Measurements from ENCODE around the gene JMJD6. TPM values are rescaled to one million over a fixed set of nuclear protein-coding genes. Genes with fewer than 3 reads are reported as not detected.
A peak's percentile ranks its signal among the peaks of the same experiment; 100 is the strongest.
"Not testable (repeated sequence)": the region's sequence is repeated elsewhere in the genome, so short reads cannot be mapped to it uniquely, and the experiment has no call there.

The JMJD6 gene
- total RNA-seq, 2 experiments from 2014 or later = 77.9 to 80.3 TPM

DNA sequence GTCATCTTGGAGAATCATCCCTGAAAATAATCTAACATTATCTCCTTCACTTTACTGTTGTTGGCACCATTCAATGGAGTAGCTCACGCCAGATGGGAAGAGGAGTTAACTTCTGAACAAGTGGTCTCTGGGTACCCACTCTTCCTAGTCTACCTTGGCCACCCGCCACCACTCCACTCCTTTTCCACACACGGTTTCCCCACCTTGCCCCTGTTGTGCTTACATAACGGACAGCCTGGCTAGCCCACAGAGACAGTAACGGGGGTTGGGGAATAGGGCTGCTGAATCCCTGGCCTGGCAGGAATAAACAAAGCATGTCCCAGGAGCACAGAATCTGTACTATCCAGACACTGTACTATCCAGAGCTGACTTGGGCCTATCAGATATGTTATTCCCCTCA is 12.1 kb downstream of the JMJD6 start:
- Mint-ChIP-seq H3K4me1 (ENCODE audit: low read depth) (peaks cover 66% of the 10 kb centered on the region), H3K36me3 (ENCODE audit: low read depth) (peaks cover 51% of the 10 kb centered on the region)

DNA sequence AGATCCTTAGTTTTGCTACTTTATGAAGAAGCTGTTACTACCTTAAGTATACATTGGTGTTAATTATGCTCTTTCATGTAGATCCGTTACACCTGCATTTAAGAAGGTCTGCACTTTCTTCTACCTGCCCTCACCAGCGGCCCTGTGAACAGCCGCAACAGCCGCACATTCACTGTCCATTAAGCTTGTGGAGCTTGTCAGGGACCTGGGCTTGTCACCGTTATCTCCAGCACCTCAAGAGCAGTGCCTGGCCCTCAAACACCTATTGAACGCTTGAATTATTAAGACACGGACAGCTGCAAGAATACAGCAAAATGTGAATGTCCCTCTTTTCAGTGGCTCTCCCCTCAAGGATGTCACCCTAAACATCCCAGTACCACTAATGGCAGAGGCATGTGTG is 12.6 kb downstream of the JMJD6 start:
- Mint-ChIP-seq H3K27ac (peak overlapping the region; percentile 1), H3K27me3 (no peaks in the 10 kb centered on the region), H3K36me3 (ENCODE audit: low read depth) (peaks cover 47% of the 10 kb centered on the region), H3K9me3 (no peaks in the 10 kb centered on the region), H3K4me3 (no peak overlapping the region), H3K4me1 (ENCODE audit: low read depth) (peaks cover 64% of the 10 kb centered on the region)
- intact Hi-C loops (cut with micrococcal nuclease) = no loop called here
- POLR2A ChIA-PET = interaction anchor here (0.6 to 10.1 kb wide), 6 partner anchors 9 to 749 kb away, joined by 3 to 111 read pairs (median 4); partner anchors contain the start of genes JMJD6, METTL23, MFSD11 and SRSF2
- no peak for DNase-seq
- CTCF ChIA-PET = interaction anchor here (0.7 to 6.8 kb wide), 25 partner anchors 9 to 343 kb away, joined by 3 to 83 read pairs (median 5); partner anchors contain the start of genes JMJD6, METTL23 and MFSD11
- TF ChIP-seq, protein P1, sequence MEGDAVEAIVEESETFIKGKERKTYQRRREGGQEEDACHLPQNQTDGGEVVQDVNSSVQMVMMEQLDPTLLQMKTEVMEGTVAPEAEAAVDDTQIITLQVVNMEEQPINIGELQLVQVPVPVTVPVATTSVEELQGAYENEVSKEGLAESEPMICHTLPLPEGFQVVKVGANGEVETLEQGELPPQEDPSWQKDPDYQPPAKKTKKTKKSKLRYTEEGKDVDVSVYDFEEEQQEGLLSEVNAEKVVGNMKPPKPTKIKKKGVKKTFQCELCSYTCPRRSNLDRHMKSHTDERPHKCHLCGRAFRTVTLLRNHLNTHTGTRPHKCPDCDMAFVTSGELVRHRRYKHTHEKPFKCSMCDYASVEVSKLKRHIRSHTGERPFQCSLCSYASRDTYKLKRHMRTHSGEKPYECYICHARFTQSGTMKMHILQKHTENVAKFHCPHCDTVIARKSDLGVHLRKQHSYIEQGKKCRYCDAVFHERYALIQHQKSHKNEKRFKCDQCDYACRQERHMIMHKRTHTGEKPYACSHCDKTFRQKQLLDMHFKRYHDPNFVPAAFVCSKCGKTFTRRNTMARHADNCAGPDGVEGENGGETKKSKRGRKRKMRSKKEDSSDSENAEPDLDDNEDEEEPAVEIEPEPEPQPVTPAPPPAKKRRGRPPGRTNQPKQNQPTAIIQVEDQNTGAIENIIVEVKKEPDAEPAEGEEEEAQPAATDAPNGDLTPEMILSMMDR (IDR thresholded peaks at IDR 0.05) = no peak
- no peak for ATAC-seq

More for the DNA sequence above, 12.1 kb downstream of the JMJD6 start:
- intact Hi-C loops (cut with micrococcal nuclease) = no loop called here
- Mint-ChIP-seq H3K9me3 (no peaks in the 10 kb centered on the region), H3K27me3 (no peaks in the 10 kb centered on the region), H3K4me3 (no peak overlapping the region), H3K27ac (peak overlapping the region; percentile 1)
- ChIA-PET POLR2A (interaction anchor here (0.7 to 10.1 kb wide), 6 partner anchors 13 to 157 kb away, joined by 3 to 111 read pairs (median 5); partner anchors contain the start of genes JMJD6, METTL23, MFSD11 and SRSF2), CTCF (interaction anchor here (0.6 to 6.8 kb wide), 20 partner anchors 11 to 342 kb away, joined by 3 to 83 read pairs (median 6); partner anchors contain the start of genes JMJD6, METTL23 and MFSD11)
- TF ChIP-seq, protein P1 (IDR thresholded peaks at IDR 0.05) = no peak
- ATAC-seq (no peak), DNase-seq (no peak)

DNA sequence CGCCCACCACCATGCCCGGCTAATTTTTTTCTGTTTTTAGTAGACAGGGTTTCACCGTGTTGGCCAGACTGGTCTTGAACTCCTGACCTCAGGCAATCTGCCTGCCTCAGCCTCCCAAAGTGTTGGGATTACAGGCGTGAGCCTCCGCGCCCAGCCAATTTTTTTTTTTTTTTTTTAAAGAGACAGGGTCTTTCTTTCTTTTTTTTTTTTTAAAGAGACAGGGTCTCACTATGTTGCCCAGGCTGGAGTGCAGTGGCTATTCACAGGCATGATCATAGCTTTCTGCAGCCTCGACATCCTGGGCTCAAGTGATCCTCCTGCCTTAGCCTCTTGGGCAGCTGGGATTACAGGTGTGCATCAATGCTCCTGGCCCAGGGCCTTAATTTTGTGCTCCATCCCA is 14.1 kb downstream of the JMJD6 start:
- CTCF ChIA-PET = interaction anchor here (0.8 to 6.8 kb wide), 10 partner anchors 9 to 344 kb away, joined by 3 to 83 read pairs (median 6); partner anchors contain the start of genes JMJD6 and METTL23
- intact Hi-C loops (cut with micrococcal nuclease); DNase-seq; H3K4me3 Mint-ChIP-seq; H3K9me3 Mint-ChIP-seq; ATAC-seq; H3K27me3 Mint-ChIP-seq; H3K27ac Mint-ChIP-seq: not testable (repeated sequence)
- POLR2A ChIA-PET = interaction anchor here (1.4 to 10.1 kb wide), 3 partner anchors 15 to 41 kb away, joined by 3 to 111 read pairs (median 76); partner anchors contain the start of genes JMJD6, METTL23, MFSD11 and SRSF2
- Mint-ChIP-seq H3K4me1 (ENCODE audit: low read depth) (peaks cover 55% of the 10 kb centered on the region), H3K36me3 (ENCODE audit: low read depth) (peaks cover 36% of the 10 kb centered on the region)

DNA sequence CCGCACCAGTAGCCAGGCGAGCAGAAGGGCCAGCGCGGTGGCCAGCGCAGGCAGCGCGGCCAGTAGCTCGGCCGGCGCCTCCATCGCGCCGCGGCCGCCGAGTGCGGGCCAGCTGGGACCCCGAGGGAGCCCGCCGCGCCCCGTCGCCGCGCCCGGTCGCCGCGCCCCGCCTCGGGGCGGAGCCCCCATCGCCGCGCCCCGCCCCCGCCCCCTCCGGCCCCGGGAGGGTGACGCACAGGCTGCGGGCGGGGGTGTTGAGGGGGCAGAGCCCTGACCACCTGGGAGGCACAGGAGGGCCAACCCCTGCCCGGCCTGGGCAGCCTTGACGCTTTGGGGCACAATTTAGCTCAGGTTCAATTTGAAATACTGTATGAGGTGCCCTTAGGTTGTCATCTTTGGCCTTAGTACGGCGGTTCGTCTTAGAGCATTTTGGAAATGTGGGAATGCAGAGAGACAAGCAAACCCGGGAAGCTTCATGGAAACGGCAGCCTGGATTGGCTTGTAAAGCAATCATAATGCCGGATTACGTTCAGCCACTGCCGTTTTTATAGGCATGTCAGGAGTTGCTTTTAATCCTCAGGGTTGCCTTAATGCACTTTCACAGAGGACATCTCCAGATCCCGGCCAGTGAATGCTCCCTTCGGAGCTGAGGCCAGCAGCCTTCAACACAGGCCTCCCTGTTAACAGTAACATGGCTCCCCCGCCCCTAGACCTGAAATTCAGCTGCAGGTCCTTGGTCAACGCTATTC is 15.4 kb downstream of the JMJD6 start, which contains the start of gene MXRA7:
MXRA7 (minus strand) TSS at position 103 of the 749 bp plus-strand sequence; CDS start at position 84, 19 bp downstream.
- H3K27ac Mint-ChIP-seq = no peak within 1 kb of the TSS
- H3K4me1 Mint-ChIP-seq (ENCODE audit: low read depth) = peaks cover 42% of the 10 kb centered on the region
- no peaks in the 10 kb centered on the region for H3K27me3 Mint-ChIP-seq
- ATAC-seq = peak; percentile 75
- ChIA-PET CTCF (interaction anchor here (0.8 to 6.8 kb wide), 3 partner anchors 15 to 188 kb away, joined by 3 to 83 read pairs (median 7); partner anchors contain the start of genes JMJD6 and METTL23), POLR2A (interaction anchor here (0.6 to 10.1 kb wide), 5 partner anchors 16 to 374 kb away, joined by 3 to 111 read pairs (median 3); partner anchors contain the start of genes JMJD6, METTL23, MFSD11 and SRSF2)
- intact Hi-C loops (cut with micrococcal nuclease) = no loop called here
- no peaks in the 10 kb centered on the region for H3K9me3 Mint-ChIP-seq
- DNase-seq = peak; percentile 72
- TF ChIP-seq, protein P1 (IDR thresholded peaks at IDR 0.05) = no peak
- peaks cover 25% of the 10 kb centered on the region for H3K36me3 Mint-ChIP-seq (ENCODE audit: low read depth)
- H3K4me3 Mint-ChIP-seq = peak within 1 kb of the TSS; percentile 70

DNA sequence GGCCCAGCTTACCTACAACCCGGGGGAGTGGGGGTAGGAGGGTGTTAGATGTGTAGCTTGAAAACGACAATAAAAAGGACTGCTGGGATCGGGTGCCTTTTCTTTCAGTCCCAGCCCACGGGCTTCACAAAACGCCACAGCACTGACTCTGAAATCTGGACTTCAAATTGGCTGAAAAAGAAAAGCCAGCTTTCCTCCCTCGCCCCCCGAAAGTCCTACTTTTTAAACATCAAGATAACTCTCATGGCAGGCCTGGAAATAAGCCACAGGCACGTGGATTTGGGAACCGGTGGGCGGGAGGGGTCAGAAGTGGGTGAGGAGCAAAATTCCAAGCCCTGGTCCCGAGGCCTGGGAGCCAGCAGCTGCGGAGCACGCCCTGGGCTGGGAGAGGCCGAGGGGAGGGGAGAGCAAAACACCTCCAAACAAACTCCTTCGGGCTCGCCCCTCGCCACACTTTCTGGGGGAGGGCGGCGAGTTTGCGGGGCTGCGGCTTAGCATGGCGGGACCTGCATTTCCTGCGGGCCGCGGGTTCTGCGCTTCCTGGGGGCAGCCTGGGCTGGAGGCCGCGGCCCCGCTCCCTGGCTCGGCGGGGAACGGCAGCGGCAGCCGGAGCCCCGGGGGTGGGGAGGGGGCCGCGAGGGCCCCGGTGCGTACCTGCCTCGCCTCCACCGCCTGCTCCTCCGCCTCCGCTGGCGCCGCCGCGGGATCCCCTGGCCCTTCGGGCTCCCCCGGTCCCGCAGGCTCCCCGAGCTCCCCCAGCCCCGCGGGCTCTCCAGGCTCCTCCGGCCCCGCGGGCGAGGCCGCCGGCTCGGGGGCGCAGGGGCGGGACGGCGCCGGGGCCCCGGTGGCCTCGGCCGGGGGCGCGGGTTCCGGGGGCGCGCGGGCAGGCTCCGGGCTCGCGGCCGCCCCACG is 16.2 kb downstream of the JMJD6 start:
- peak overlapping the region; percentile 70 for H3K4me3 Mint-ChIP-seq
- ATAC-seq = peak; percentile 21
- DNase-seq; intact Hi-C loops (cut with micrococcal nuclease); H3K9me3 Mint-ChIP-seq; H3K27me3 Mint-ChIP-seq; H3K27ac Mint-ChIP-seq: not testable (repeated sequence)
- ChIA-PET CTCF (interaction anchor here (0.9 to 1.8 kb wide), 4 partner anchors 29 to 377 kb away, joined by 3 to 7 read pairs (median 4); no protein-coding TSS in a partner anchor), POLR2A (interaction anchor here (0.6 to 10.1 kb wide), 7 partner anchors 13 to 780 kb away, joined by 3 to 111 read pairs (median 3); partner anchors contain the start of genes JMJD6, METTL23, MFSD11 and SRSF2)
- H3K4me1 Mint-ChIP-seq (ENCODE audit: low read depth) = peaks cover 34% of the 10 kb centered on the region
- peaks cover 17% of the 10 kb centered on the region for H3K36me3 Mint-ChIP-seq (ENCODE audit: low read depth)
